ENCODE data around the gene PIBF1.

- TF ChIP-seq CTCF (IDR thresholded peaks at IDR 0.05) (no peak), POLR2A (IDR thresholded peaks at IDR 0.05) (no peak)
Measured at GRCh38 chr13:72931311-72931710, 149.4 kb downstream of the PIBF1 start.

All from lower leg skin (tissue), 3 donors.